ENCODE measurements around the gene MTG1.

Gene MTG1

DNA sequence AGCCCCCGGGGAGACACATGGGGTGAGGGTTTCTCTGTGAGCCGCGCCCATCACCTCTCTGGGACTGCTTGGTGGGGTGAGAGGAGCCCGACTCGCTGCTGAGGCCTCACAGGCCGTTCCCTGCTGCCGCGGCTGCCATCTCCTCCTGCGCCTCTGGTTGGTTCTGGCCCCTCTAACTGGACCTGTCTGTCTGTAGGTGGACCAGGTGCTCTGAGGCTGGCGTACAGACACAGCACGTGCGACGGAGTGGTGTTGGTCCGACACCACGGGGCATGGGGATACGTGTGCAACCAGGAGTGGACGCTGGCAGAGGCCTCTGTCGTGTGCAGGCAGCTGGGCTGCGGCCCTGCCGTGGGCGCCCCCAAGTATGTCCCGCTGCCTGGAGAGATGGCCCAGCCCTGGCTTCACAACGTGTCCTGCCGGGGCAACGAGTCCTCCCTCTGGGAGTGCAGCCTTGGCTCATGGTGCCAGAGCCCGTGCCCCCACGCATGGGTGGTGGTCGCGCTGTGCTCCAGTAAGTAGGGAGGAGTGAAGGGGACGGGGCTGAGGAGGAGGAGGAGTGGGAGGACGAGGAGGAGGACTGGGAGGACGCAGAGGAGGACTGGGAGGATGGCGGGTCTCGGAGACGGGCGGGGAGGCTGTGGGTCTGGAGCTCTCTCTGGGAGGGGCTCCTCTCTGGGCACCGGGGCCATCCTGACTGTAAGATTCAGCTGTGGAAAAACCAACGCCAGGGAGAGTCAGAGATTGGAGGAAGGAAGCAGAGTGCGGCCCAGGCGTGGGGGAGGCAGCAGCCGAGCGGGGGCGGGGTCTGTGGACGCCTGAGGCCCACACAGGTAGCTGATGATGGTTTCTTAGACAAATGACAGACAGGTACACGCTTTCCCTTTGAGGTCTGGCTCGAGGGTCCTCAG lies 62.3 kb downstream of the MTG1 start:
- DNase-seq (ENCODE audit: low read depth): no peak
- TF ChIP-seq, protein P1, sequence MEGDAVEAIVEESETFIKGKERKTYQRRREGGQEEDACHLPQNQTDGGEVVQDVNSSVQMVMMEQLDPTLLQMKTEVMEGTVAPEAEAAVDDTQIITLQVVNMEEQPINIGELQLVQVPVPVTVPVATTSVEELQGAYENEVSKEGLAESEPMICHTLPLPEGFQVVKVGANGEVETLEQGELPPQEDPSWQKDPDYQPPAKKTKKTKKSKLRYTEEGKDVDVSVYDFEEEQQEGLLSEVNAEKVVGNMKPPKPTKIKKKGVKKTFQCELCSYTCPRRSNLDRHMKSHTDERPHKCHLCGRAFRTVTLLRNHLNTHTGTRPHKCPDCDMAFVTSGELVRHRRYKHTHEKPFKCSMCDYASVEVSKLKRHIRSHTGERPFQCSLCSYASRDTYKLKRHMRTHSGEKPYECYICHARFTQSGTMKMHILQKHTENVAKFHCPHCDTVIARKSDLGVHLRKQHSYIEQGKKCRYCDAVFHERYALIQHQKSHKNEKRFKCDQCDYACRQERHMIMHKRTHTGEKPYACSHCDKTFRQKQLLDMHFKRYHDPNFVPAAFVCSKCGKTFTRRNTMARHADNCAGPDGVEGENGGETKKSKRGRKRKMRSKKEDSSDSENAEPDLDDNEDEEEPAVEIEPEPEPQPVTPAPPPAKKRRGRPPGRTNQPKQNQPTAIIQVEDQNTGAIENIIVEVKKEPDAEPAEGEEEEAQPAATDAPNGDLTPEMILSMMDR (IDR thresholded peaks at IDR 0.05; ENCODE audit: low read depth, low read length, missing control alignments): no peak
- no peak overlapping the region for H3K4me3 ChIP-seq (ENCODE audit: low read depth, low read length)

DNA sequence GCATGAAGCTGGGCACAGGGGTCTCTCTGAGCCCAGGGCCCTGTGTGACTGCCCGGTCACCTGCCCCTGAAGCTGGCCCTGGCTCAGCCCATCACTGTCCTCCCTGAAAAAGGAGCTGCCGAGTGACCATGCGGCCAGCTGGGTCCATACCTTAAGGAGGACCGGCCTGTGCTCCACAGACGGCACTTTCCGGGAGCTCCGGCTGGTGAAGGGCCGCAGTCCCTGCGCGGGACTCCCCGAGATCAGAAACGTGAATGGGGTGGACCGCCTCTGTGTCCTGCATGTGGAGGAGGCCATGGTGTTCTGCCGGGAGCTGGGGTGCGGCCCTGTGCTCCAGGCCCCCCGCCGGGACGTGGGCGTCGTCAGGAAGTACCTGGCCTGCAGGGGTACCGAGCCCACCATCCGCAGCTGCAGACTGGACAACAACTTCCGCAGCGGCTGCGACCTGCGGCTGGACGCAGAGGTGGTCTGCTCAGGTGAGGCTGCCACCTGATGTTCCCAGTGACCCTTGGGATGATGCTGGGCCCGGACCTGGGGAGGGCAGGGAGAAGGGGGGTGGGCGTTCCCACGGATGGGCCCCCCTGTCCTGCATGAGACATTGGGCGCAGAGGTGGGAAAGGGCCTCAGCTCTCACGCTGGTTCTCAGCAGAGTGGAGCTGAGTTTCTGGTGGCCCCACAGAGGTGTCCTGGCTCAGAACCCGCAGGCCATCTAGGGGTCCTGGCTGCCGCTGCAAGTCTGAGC lies 63.3 kb downstream of the MTG1 start:
- TF ChIP-seq, protein P1 (IDR thresholded peaks at IDR 0.05; ENCODE audit: low read depth, low read length, missing control alignments): no peak

DNA sequence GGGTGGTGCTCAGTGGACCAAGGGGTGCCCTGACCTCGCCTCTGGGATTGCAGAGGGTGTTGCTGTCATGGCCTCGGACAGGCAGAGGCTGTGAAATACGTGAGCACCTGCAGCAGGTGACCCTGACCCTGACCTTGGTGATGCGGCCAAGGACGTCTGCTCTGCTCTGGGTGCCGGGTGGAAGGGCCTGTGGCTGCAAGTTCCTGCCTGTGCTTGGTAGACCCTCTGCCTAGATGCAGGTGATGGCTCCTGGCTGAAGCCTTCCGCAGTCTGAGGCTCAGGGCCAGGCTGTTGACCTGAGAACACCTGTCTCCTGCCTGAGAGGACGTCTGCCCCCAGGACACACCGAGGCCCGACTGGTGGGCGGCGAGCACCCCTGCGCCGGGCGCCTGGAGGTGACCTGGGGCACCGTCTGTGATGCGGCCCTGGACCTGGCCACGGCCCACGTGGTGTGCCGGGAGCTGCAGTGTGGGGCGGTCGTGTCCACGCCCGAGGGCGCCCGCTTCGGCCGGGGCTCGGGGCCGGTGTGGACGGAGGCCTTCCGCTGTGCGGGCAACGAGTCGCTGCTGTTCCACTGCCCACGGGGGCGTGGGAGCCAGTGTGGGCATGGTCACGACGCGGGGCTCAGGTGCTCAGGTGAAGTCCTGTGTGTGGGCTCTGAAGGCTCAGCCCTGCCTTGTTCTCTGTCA lies 64.2 kb downstream of the MTG1 start:
- H3K4me3 ChIP-seq (ENCODE audit: low read depth, low read length): no peak overlapping the region
- TF ChIP-seq, protein P1 (IDR thresholded peaks at IDR 0.05; ENCODE audit: low read depth, low read length, missing control alignments): no peak
- no peak for DNase-seq (ENCODE audit: low read depth)

More for the DNA sequence above, 63.3 kb downstream of the MTG1 start:
- no peak for DNase-seq (ENCODE audit: low read depth)
- no peak overlapping the region for H3K4me3 ChIP-seq (ENCODE audit: low read depth, low read length)

DNA sequence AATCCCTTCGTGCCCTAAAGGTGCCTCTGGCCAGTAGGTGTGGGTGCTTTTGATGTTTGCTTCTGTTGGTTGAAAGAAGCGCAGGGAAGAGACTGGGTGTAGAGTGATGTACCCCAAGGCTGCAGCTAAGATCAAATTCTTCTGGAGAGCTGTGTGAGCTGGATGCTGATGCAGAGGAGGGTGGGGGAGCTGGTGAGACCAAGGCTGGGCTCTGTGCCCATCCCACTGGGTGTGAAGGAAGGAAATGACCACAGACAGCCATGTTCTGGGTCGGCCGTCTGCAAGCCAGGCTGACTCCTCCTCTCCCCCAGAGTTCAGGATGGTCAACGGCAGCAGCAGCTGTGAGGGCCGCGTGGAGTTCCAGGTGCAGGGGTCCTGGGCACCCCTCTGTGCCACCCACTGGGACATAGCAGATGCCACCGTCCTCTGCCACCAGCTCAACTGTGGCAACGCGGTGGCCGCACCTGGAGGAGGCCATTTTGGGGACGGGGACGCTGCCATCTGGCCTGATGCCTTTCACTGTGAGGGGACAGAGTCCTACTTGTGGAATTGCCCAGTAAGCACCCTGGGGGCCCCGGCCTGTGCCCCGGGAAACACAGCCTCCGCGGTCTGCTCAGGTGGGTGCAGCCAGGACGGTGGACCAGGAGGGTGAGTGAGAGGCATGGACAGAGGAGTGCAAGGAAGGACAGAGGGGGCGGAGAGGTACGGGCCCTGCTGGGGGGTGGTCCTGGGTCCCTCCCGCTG lies 64.9 kb downstream of the MTG1 start:
- no peak for DNase-seq (ENCODE audit: low read depth)
- TF ChIP-seq, protein P1 (IDR thresholded peaks at IDR 0.05; ENCODE audit: low read depth, low read length, missing control alignments): no peak
- no peak overlapping the region for H3K4me3 ChIP-seq (ENCODE audit: low read depth, low read length)

DNA sequence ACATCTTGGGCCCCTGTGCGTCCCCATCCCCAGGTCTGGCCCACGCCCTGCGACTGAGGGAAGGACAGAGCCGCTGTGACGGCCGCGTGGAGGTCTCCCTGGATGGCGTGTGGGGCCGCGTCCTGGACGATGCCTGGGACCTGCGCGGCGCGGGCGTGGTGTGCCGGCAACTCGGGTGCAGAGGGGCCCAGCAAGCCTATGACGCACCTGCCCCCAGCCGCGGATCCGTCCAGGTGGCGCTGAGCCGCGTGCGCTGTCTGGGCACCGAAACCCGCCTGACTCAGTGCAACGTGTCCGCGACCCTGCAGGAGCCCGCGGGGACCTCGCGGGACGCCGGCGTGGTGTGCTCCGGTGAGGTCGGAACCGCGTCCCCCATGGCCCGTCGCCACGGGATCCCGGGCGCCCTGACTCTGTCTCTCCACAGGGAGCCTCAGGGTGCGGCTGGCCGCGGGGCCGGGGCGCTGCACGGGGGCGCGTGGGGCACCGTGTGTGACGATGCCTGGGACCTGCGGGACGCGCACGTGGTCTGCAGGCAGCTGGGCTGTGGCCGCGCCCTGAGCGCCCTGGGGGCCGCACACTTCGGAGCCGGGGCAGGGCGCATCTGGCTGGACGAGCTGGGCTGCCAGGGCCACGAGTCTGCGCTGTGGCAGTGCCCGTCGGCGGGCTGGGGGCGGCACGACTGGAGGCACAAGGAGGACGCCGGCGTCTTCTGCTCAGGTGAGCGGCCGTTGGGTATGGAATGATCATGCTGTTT lies 65.7 kb downstream of the MTG1 start:
- H3K4me3 ChIP-seq (ENCODE audit: low read depth, low read length): no peak overlapping the region
- DNase-seq (ENCODE audit: low read depth): no peak
- TF ChIP-seq, protein P1 (IDR thresholded peaks at IDR 0.05; ENCODE audit: low read depth, low read length, missing control alignments): no peak

All from GM12864 (cell line).